Endothelial cell of umbilical vein (primary cell): ENCODE results near the gene DOCK4.

ENCODE experiments used
- EZH2 ChIP-seq: IDR thresholded peaks from 2 replicates; pipeline ENCODE4 v1.6.1; 2012; ENCODE audit warnings: borderline replicate concordance, low read depth, mild to moderate bottlenecking, moderate library complexity, low read length, inconsistent platforms; ENCODE audit not compliant: severe bottlenecking
- TF ChIP-seq, protein P1 (sequence below): IDR thresholded peaks from 2 replicates; pipeline ENCODE4 v1.6.1; 2011; ENCODE audit not compliant: insufficient read depth, insufficient read length

DNA sequence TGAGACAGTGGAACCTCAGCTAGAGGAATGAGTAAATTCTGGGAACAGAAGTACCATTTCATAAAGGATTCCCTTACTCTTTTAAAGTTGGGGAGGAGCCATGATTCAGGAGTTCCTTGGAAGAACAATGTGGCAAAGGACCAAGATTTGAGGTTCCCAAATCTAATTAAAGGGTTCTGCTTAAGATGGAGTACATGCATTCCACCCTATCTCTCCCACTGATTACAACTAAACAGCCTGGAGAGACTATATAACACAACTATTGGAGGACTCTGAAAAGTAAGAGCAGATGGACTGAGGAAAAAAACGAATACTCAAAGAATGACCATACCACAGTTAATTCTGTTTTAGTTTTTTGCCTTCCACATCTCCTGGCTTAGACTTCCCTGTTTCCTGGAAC, 431.0 kb downstream of the DOCK4 start:
- TF ChIP-seq, protein P1, sequence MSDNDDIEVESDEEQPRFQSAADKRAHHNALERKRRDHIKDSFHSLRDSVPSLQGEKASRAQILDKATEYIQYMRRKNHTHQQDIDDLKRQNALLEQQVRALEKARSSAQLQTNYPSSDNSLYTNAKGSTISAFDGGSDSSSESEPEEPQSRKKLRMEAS: no peak
- TF ChIP-seq EZH2: no peak
